Ascending aorta (tissue), 2 donors: ENCODE results near the gene GANC. TPM values are rescaled to one million over a fixed set of nuclear protein-coding genes. Genes with fewer than 3 reads are reported as not detected.

Experiments used
- DNase-seq, 2 donors: peaks; one replicate each; pipeline ENCODE4 v3.0.0-alpha.2; 2019; ENCODE audit warnings: low spot score in 2 of 2
- H3K27ac ChIP-seq, 2 donors: fragments of 200-600 bp; sonication (generic); one replicate each; pipeline ENCODE4 v1.5.1; 2016 to 2017; ENCODE audit warnings: mild to moderate bottlenecking in 1 of 2
- H3K27me3 ChIP-seq: fragments of 200-600 bp; sonication (generic); one replicate; pipeline ENCODE4 v1.5.1; 2017
- H3K36me3 ChIP-seq, 2 donors: fragments of 200-600 bp; sonication (generic); one replicate each; pipeline ENCODE4 v1.5.1; 2016
- H3K4me1 ChIP-seq, 2 donors: fragments of 200-600 bp; sonication (generic); one replicate each; pipeline ENCODE4 v1.5.1; 2016 to 2017; ENCODE audit warnings: mild to moderate bottlenecking in 1 of 2
- H3K4me3 ChIP-seq, 2 donors: fragments of 200-600 bp; sonication (generic); one replicate each; pipeline ENCODE4 v1.5.1; 2016 to 2017; ENCODE audit warnings: mild to moderate bottlenecking in 1 of 2
- H3K9me3 ChIP-seq, 2 donors: fragments of 200-600 bp; sonication (generic); one replicate each; pipeline ENCODE4 v1.5.1; 2016
- CTCF ChIP-seq, 3 experiments: fragments of 200-600 bp in 2 of 3; fragments of 450-650 bp in 1 of 3; sonication (generic) in 2 of 3; IDR thresholded peaks; one replicate each; pipeline ENCODE4 v1.5.1; 2016 to 2019; ENCODE audit warnings: antibody characterized with exemption in 3 of 3, mild to moderate bottlenecking in 1 of 3, moderate library complexity in 1 of 3
- intact Hi-C: fragments of 100-400 bp; cut with DNase I; formaldehyde crosslinking; loops from one replicate; pipeline ENCODE4 v1.15.1; 2023
- total RNA-seq: library from RNA; depleted of rRNA; stranded (reverse); fragments of >200 nt; gene quantifications from one replicate; pipeline ENCODE4 v1.1.0, GENCODE V29; 2016

Gene GANC
- total RNA-seq, 1 donor from 2014 or later: 22.9 TPM

DNA sequence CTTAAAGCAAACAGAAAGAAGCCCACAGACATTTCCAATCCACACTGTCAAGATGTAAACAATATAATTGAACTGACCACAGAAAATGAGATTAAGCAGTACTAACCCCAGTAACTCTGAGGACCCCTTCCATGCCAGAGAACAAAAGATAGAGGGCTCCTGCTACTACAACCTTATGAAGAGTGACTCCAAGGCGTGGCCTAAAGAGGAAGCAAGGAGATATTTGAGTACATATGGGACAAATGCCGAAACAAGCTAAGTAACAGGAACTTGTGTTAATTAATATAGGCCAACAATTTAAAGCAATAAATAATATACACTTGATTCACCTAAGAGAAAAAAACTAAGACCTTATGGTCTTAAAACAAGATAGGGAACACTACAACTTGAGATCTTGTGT, 39.9 kb upstream of the GANC start:
- Histone ChIP-seq H3K9me3 (no peaks in the 10 kb centered on the region), H3K27me3 (no peaks in the 10 kb centered on the region), H3K4me1 (no peaks in the 10 kb centered on the region), H3K27ac (no peak overlapping the region), H3K36me3 (peaks cover 69 to 89% of the 10 kb centered on the region in 2 donors), H3K4me3 (no peak overlapping the region)
- no peak for DNase-seq
- no peak for TF ChIP-seq CTCF (IDR thresholded peaks at IDR 0.05)
- intact Hi-C loops: no loop called here

DNA sequence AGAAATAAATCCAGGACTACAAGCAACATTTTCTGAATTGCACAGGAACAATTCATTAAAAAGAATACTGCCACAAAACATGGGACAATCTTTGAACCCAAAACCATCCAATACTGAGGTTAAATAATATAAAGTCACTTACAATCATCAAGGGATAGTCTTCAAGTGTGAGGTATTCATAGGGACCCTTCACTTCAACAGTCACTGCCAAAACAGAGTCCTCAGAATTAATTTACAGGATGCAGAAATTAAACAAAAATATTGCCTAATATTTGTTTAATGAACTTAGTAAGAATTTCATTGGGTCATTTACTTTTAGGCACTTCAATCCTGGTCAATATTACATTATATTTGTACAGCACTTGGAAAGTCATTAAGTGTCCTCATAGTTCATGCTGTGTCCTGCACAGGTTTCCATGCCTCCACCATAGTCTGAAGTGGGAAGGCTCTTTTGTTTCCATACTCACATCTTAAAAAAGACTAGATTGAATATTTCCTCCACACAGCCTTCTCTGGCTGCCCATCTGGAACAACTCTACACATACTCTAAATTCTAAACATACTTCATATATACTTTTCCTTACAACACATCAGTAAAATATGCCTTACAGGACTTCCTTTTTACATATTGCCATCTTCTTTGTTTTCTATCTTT, 33.3 kb upstream of the GANC start:
- Histone ChIP-seq H3K36me3 (peaks cover 36 to 54% of the 10 kb centered on the region in 2 donors), H3K4me1 (no peaks in the 10 kb centered on the region), H3K9me3 (no peaks in the 10 kb centered on the region), H3K4me3 (no peak overlapping the region), H3K27ac (no peak overlapping the region), H3K27me3 (no peaks in the 10 kb centered on the region)
- intact Hi-C loops: no loop called here
- no peak for TF ChIP-seq CTCF (IDR thresholded peaks at IDR 0.05)
- no peak for DNase-seq

- intact Hi-C loops: no loop called here
- no peak for TF ChIP-seq CTCF (IDR thresholded peaks at IDR 0.05)
- DNase-seq: no peak
Observed at GRCh38 chr15:42240823-42241222, 32.2 kb upstream of the GANC start.

DNA sequence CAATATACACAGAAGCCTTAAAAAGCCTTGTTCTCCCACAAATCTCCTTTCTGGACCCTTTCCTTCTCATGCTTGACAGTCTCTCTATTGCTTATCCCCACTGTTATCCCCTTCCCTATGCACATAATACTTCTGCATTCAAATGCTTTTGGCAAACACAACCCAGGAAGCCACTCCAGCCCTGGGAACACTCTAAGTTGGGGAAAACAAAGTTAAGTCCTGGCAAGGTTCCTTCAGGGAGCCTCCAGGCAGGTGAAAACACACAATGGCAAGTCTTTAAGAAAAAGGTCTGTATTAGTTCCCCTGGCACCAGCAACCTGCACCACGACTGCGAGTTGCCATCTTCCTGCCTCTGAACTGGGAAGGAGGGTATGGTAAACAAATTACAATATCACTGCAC, 19.7 kb upstream of the GANC start:
- no peak for TF ChIP-seq CTCF (IDR thresholded peaks at IDR 0.05)
- intact Hi-C loops: no loop called here
- DNase-seq: no peak
- Histone ChIP-seq H3K27ac (no peak overlapping the region), H3K4me3 (no peak overlapping the region), H3K27me3 (no peaks in the 10 kb centered on the region), H3K36me3 (peaks cover 19 to 61% of the 10 kb centered on the region in 2 donors), H3K4me1 (no peaks in the 10 kb centered on the region), H3K9me3 (no peaks in the 10 kb centered on the region)

More at GRCh38 chr15:42240823-42241222, 32.2 kb upstream of the GANC start:
- no peaks in the 10 kb centered on the region for H3K9me3 ChIP-seq
- H3K36me3 ChIP-seq: peaks cover 25 to 42% of the 10 kb centered on the region in 2 donors
- no peaks in the 10 kb centered on the region for H3K27me3 ChIP-seq
- no peak overlapping the region for H3K27ac ChIP-seq
- no peak overlapping the region for H3K4me3 ChIP-seq
- H3K4me1 ChIP-seq: no peaks in the 10 kb centered on the region

- intact Hi-C loops: no loop called here
- no peak for DNase-seq
- no peak for TF ChIP-seq CTCF (IDR thresholded peaks at IDR 0.05)
- Histone ChIP-seq H3K4me3 (no peak overlapping the region), H3K27ac (no peak overlapping the region), H3K27me3 (no peaks in the 10 kb centered on the region), H3K9me3 (no peaks in the 10 kb centered on the region), H3K4me1 (peaks cover 0 to 3% of the 10 kb centered on the region in 2 donors), H3K36me3 (peaks cover 48 to 76% of the 10 kb centered on the region in 2 donors)
Observed at GRCh38 chr15:42264795-42265194, 8.2 kb upstream of the GANC start.
